CD4-positive, alpha-beta T cell treated with Interleukin-12 subunit alpha and Interleukin-12 subunit beta, for 1 hour (primary cell): ENCODE measurements around the gene FAM187B.
"Not testable (repeated sequence)": the region's sequence is repeated elsewhere in the genome, so short reads cannot be mapped to it uniquely, and the experiment has no call there.

ENCODE experiments used
- DNase-seq: peaks from one replicate; pipeline ENCODE4 v3.0.0-alpha.2; 2020

FAM187B gene

GRCh38 chr19:35211545-35212230 is 16.9 kb downstream of the FAM187B start:
- peak; percentile 94 for DNase-seq

GRCh38 chr19:35209646-35210045 is 18.9 kb downstream of the FAM187B start:
- no peak for DNase-seq

GRCh38 chr19:35208121-35208520 is 20.4 kb downstream of the FAM187B start:
- no peak for DNase-seq

GRCh38 chr19:35207391-35207871 is 21.1 kb downstream of the FAM187B start:
- DNase-seq = peak; percentile 63

GRCh38 chr19:35206855-35207254 is 21.7 kb downstream of the FAM187B start:
- DNase-seq = no peak

- DNase-seq = peak; percentile 88
Observed at GRCh38 chr19:35206379-35206778, 22.2 kb downstream of the FAM187B start.

GRCh38 chr19:35205733-35206323 is 22.7 kb downstream of the FAM187B start:
- DNase-seq = no peak

GRCh38 chr19:35204799-35205732 is 23.5 kb downstream of the FAM187B start:
- no peak for DNase-seq

GRCh38 chr19:35202722-35203688 is 25.5 kb downstream of the FAM187B start:
- DNase-seq = no peak

- no peak for DNase-seq
Observed at GRCh38 chr19:35199481-35199880, 29.1 kb downstream of the FAM187B start.

GRCh38 chr19:35196861-35197260 is 31.7 kb downstream of the FAM187B start:
- DNase-seq = not testable (repeated sequence)

- DNase-seq = no peak
Observed at GRCh38 chr19:35195830-35196229, 32.7 kb downstream of the FAM187B start.

- DNase-seq = no peak
Observed at GRCh38 chr19:35194012-35194984, 34.2 kb downstream of the FAM187B start.

- DNase-seq = no peak
Observed at GRCh38 chr19:35184884-35185283, 43.7 kb downstream of the FAM187B start.

- no peak for DNase-seq
Observed at GRCh38 chr19:35184267-35184666, 44.3 kb downstream of the FAM187B start.

- DNase-seq = no peak
Observed at GRCh38 chr19:35181387-35181786, 47.2 kb downstream of the FAM187B start.

GRCh38 chr19:35179830-35180229 is 48.7 kb downstream of the FAM187B start:
- DNase-seq = no peak

GRCh38 chr19:35178701-35179100 is 49.8 kb downstream of the FAM187B start:
- no peak for DNase-seq

- DNase-seq = no peak
Observed at GRCh38 chr19:35177377-35178274, 50.9 kb downstream of the FAM187B start.

GRCh38 chr19:35176181-35176570 is 52.4 kb downstream of the FAM187B start:
- DNase-seq = no peak
